ENCODE data around the gene NTN3.
A peak's percentile ranks its signal among the peaks of the same experiment; 100 is the strongest.

The NTN3 gene

DNA sequence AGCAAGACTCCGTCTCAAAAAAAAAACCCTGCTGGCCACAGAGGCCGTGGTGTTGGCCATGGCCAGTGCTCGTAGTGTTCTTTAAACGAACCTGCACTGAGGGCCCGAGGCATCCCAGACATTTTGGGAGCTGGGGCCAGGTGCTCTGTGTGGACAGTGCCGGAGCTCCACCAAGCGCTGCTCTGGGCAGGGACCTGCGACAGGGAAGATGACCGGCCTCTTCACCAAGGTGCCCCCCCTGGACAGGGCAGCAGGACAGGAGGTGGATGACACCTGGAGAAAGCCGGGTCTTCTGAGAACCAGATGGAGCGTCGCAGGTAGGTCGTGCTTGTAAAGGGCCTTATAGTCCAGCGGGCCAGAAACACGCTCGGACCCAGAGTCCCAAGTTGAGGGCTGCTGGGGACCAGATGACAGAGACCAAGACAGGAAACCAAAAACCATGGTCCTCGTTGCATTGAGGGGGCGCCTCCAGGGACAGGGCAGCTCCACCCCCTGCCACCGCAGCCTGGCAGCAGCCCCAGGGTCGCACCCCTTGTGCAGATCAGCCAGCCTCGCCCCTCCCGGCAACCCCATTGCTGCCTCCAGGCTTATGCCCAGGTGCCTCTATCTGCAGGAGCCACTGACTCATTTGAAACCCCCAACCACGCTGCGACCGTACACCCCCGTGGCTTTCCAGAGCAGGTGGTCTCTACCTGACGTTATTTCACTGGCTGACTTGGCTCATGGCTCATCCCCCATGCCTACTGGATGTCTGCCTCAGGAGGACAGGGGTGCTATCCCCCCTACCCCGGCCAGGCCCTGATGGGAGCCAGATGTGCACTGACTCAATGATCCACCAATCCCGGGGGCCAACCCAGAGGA, 4.2 kb upstream of the NTN3 start:
- no peak for DNase-seq (ENCODE audit: low read depth in 2 of 2, low spot score in 1 of 2)

- DNase-seq (ENCODE audit: low read depth in 2 of 2, low spot score in 1 of 2): no peak
Observed at GRCh38 chr16:2467528-2468232, 3.4 kb upstream of the NTN3 start.

GRCh38 chr16:2468233-2468724, 2.8 kb upstream of the NTN3 start:
- no peak for DNase-seq (ENCODE audit: low read depth in 2 of 2, low spot score in 1 of 2)

GRCh38 chr16:2468725-2469398, 2.2 kb upstream of the NTN3 start:
- DNase-seq (ENCODE audit: low read depth in 2 of 2, low spot score in 1 of 2): no peak

DNA sequence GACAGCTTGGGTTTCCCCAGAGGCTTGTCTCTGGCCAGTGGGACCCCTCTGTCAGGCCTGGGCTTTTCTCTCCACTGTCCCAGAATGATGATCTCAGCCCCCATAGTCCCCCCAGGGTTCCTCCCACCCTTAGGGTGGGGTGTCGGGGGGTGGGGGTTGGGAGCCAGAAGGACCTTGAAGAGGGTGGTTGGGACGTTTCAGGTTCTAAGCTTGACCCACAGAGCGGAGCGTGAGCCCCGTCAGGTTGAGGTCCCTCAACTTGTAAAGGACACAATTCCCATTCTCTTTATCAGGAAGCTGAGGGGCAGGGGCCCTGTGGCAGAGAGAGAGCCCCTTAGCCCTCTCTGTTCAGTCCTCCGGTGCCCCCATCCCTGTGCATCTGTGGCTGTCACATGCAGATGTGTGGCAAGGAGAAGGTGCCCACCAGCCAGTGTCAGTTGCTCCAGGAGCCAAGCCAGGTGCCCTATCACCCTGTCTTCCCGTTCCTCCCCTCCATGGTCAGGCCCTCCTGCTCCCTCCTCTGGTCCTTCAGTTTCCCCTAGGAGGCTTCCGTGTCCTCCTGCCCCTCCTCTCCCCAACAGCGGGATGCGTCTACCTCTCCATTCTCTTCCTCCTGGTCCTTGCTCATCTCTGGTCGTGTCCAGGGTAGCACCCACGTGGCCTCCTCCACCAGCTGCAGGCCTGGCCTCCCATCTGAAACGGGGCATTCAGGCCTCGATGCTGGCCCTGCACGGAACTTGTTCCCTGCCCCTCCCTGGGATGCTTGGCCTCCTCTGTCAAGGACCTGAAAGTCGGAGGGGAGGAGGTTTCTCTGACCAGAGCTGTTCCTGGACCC, 1.5 kb upstream of the NTN3 start:
- DNase-seq (ENCODE audit: low read depth in 2 of 2, low spot score in 1 of 2): no peak

DNA sequence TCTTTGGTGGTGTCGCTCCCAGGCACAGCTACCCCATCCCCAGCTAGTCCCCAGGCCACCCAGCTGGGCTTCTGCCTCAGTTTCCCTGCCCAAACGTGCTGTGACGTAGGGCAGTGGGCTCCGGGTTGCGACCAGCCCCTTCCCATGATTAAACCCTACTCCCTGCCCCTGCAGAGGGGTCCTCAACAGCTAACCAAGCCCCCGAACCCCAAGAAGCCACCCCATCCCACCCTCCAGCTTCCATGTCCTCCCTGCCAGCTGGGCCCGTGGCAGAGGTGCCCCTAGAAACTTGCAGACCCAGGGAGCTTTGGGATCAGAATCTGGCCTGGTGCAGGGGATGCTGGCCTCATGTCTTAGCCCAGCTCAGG, 879 bp upstream of the NTN3 start:
- DNase-seq (ENCODE audit: low read depth in 2 of 2, low spot score in 1 of 2): no peak

DNA sequence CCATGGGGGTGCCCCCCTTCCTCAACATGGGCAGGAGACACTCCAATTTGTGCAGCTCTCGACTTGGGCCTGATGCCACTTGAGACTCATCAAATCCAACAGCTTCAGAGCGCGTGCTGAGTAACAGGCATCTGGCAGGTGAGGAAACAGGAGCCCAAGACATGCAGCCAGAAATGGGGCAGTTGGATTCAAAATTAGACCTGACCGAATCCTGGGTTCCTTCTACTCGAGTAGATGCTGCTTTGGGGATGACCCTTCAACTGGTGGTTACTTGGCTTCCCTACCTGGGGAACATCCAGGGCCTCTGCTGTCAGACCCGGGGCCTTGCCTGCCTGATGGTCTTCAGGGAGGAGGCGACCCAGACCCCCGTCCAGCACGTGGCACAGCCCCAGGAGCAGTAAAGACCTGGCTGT, 488 bp upstream of the NTN3 start:
- no peak for DNase-seq (ENCODE audit: low read depth in 2 of 2, low spot score in 1 of 2)

DNA sequence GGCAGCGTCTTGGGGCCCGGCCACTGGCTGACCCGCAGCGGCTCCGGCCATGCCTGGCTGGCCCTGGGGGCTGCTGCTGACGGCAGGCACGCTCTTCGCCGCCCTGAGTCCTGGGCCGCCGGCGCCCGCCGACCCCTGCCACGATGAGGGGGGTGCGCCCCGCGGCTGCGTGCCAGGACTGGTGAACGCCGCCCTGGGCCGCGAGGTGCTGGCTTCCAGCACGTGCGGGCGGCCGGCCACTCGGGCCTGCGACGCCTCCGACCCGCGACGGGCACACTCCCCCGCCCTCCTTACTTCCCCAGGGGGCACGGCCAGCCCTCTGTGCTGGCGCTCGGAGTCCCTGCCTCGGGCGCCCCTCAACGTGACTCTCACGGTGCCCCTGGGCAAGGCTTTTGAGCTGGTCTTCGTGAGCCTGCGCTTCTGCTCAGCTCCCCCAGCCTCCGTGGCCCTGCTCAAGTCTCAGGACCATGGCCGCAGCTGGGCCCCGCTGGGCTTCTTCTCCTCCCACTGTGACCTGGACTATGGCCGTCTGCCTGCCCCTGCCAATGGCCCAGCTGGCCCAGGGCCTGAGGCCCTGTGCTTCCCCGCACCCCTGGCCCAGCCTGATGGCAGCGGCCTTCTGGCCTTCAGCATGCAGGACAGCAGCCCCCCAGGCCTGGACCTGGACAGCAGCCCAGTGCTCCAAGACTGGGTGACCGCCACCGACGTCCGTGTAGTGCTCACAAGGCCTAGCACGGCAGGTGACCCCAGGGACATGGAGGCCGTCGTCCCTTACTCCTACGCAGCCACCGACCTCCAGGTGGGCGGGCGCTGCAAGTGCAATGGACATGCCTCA, 773 bp downstream of the NTN3 start:
- DNase-seq (ENCODE audit: low read depth in 2 of 2, low spot score in 1 of 2): no peak

GRCh38 chr16:2472488-2472864, 1.4 kb downstream of the NTN3 start:
- DNase-seq (ENCODE audit: low read depth in 2 of 2, low spot score in 1 of 2): no peak

DNA sequence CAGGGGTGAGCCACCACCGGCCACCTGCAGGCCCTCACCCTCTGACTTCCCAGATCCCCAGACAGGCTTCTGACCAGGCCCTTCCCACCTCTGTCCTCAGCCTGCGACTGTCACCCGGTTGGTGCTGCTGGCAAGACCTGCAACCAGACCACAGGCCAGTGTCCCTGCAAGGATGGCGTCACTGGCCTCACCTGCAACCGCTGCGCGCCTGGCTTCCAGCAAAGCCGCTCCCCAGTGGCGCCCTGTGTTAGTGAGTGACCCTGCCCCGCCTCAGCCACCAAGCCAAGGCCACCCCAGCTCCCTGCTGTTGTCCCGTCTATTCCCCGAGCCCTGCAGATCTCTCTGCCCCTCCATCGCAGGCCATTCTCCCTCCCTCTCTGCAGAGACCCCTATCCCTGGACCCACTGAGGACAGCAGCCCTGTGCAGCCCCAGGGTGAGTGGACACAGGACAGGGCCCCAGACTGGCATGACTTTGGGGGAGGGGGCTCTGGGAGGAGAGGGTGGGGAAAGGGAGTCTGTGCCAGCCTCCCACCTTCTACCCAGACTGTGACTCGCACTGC, 1.9 kb downstream of the NTN3 start:
- no peak for DNase-seq (ENCODE audit: low read depth in 2 of 2, low spot score in 1 of 2)

DNA sequence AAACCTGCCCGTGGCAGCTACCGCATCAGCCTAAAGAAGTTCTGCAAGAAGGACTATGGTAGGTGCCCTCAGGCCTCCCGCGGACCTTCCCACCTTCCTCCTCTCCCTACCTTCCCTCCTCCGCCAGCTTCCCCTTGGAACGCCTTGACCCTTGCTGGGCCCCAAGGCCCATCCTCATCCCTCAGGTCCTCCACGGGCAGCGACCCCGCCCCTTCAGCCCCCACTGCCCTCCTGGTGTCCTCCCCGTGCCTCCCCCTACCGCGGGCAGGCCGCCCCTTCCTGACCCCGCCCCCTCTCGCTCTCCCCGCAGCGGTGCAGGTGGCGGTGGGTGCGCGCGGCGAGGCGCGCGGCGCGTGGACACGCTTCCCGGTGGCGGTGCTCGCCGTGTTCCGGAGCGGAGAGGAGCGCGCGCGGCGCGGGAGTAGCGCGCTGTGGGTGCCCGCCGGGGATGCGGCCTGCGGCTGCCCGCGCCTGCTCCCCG, 2.4 kb downstream of the NTN3 start:
- no peak for DNase-seq (ENCODE audit: low read depth in 2 of 2, low spot score in 1 of 2)

GRCh38 chr16:2473999-2474876, 3.1 kb downstream of the NTN3 start:
- peak in 1 of 2 donors; percentile 36 for DNase-seq (ENCODE audit: low read depth in 2 of 2, low spot score in 1 of 2)

DNA sequence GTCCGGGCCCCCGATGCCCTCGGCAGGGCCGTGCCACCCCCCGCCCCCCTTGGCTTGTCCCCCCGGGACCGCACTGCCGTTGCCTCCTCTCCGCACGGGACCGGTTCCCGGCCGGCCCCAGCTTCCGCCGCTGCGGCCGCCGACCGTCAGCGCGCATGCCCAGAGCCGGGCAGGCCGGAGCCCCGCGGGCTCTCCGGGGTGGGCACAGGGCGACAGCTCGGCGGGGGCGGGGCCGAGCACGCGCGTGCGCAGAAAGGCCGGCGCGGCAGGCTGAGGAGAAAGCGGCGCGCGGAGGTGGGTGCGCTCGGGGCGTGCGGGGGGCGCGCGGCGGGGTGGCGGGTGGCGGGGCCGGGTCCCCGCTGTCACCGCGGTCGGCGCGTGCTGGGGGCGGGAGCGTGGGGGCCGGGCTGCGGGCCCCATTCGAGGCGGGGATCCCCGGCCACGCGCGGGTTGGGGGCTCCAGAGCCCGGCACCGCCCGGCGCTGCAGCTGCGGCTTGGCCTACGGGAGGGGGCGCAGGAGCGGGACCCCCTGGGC, 3.8 kb downstream of the NTN3 start, which contains the start of gene TBC1D24:
Gene TBC1D24, plus strand, starts transcription at position 251 of the 536 bp plus-strand sequence. CDS start 21,022 bp downstream, outside the sequence.
- DNase-seq (ENCODE audit: low read depth in 2 of 2, low spot score in 1 of 2): peak; percentile 47 to 74

GRCh38 chr16:2475413-2476344, 4.6 kb downstream of the NTN3 start:
- DNase-seq (ENCODE audit: low read depth in 2 of 2, low spot score in 1 of 2): no peak

- no peak for DNase-seq (ENCODE audit: low read depth in 2 of 2, low spot score in 1 of 2)
Observed at GRCh38 chr16:2476345-2476720, 5.2 kb downstream of the NTN3 start.

DNA sequence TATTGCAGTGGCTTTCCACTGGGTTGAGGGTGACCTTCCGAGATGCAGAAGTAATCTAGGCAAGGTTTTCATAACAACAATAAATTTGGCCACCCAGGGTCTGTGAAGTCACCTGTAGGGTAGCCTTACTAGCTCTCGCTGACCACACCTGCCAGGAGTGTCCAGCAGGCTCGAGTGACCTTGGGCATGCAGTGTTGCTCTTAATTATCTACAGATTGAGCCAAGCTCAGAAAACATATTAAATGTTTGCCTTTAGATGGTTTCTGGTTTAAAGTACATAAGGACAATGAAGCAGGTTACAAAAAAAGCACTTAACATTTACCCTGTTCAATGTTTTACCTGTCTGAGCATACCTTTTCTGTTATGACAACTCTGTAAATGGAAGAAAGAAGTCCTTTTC, 5.6 kb downstream of the NTN3 start:
- no peak for DNase-seq (ENCODE audit: low read depth in 2 of 2, low spot score in 1 of 2)

GRCh38 chr16:2477327-2477726, 6.2 kb downstream of the NTN3 start:
- no peak for DNase-seq (ENCODE audit: low read depth in 2 of 2, low spot score in 1 of 2)

Data from stimulated activated CD8-positive, alpha-beta memory T cell treated with anti-CD3 and anti-CD28 coated beads, Interleukin-4, amount 100 ng/mL, for 1 hour (primary cell).